LNCAP (cell line): ENCODE data around the gene CNN2.

Experiments
- CTCF ChIP-seq: fragments of 450-650 bp; IDR thresholded peaks from 2 replicates; pipeline ENCODE4 v1.5.1; 2017; ENCODE audit warnings: mild to moderate bottlenecking

The CNN2 gene

DNA sequence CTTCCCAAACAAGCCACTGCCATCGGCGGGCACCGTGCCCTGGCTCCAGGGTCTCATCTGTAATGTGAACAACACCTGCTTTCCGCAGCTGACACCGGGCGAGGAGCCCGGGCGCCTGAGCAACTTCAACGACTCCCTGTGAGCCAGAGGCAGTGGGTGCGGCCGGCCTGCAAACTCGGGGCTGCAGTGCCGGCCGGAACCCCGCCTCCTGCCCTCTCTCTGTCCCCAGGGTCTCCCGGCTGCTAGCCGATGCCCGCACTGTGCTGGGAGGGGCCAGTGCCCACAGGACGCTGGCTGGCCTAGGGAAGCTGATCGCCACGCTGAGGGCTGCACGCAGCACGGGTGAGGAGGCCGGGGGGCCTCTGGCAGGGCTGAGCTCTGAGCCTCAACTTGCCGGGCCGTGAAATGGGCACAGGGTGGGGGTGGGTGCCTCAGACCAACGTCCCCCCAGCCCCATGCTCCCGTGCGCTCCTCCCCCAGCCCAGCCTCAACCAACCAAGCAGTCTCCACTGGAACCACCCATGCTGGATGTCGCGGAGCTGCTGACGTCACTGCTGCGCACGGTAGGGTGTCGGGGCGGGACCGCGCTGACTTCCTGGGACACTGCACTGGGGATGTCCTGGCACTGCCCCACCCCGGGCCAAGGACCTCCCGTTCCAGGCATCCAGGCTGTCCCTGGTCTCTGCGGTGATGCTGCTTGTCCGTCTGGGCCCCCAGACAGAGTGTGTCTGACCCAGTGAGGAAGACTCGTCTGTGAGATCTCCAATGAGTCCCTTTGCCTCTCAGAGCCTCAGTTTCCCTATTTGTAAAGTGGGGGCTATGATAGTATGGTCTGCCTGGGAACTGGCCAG lies 15.7 kb downstream of the CNN2 start:
- no peak for TF ChIP-seq CTCF

DNA sequence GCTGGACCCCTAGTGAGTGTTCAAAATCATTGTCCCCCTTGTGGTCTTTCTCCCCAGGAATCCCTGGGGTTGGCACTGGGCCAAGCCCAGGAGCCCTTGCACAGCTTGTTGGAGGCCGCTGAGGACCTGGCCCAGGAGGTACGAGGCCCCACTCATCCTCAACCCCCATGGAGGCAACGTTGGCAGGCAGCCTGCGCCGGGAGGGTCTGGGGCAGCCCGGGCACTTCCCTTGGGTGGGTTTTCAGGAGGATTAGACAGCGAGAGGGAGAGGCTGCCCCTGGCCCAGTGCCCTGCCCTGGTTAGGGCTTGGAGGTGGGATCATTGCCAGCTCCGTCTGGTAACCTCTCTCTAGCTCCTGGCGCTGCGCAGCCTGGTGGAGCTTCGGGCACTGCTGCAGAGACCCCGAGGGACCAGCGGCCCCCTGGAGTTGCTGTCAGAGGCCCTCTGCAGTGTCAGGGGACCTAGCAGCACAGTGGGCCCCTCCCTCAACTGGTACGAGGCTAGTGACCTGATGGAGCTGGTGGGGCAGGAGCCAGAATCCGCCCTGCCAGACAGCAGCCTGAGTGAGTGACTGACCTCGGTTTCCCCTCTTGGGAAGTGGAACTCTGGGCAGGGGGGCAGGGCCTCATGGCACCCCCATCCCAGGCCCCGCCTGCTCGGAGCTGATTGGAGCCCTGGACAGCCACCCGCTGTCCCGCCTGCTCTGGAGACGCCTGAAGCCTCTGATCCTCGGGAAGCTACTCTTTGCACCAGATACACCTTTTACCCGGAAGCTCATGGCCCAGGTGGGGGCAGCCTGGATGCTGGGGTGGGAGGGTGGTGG lies 16.5 kb downstream of the CNN2 start:
- TF ChIP-seq CTCF: no peak

- no peak for TF ChIP-seq CTCF
Measured at GRCh38 chr19:1045247-1045603, 18.8 kb downstream of the CNN2 start.

DNA sequence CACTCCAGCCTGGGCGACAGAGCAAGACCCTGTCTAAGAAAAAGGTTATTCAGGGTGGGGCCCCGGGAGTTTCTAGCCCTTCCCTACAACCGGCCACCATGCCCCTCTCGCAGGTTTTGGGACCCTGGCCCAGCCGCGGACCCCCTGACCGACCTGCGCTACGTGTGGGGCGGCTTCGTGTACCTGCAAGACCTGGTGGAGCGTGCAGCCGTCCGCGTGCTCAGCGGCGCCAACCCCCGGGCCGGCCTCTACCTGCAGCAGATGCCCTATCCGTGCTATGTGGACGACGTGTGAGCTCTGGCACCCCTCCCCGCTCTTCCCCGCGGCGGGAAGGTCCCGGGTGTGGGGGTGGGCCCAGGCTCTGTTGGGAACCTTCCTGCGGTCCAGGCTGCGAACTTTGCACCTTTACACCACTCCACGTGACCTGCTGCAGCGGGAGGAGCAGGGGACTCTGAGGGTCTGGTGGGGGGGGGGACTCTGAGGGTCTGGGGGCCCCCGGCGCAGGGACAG lies 19.8 kb downstream of the CNN2 start:
- no peak for TF ChIP-seq CTCF

DNA sequence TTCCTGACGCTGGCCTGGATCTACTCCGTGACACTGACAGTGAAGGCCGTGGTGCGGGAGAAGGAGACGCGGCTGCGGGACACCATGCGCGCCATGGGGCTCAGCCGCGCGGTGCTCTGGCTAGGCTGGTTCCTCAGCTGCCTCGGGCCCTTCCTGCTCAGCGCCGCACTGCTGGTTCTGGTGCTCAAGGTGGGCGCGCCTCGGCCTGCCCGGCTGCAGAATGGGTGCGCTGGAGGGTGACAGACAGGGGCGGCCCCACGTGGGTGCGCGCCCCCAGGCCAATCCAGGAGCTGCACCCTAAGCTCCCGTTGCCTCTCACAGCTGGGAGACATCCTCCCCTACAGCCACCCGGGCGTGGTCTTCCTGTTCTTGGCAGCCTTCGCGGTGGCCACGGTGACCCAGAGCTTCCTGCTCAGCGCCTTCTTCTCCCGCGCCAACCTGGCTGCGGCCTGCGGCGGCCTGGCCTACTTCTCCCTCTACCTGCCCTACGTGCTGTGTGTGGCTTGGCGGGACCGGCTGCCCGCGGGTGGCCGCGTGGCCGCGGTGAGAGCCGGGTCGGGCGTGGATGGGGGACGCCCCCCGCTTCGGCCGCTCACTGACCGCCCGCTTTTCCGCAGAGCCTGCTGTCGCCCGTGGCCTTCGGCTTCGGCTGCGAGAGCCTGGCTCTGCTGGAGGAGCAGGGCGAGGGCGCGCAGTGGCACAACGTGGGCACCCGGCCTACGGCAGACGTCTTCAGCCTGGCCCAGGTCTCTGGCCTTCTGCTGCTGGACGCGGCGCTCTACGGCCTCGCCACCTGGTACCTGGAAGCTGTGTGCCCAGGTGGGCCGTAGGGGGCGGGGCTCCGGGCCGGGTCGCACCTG lies 20.7 kb downstream of the CNN2 start:
- no peak for TF ChIP-seq CTCF

- no peak for TF ChIP-seq CTCF
Measured at GRCh38 chr19:1047696-1048147, 21.3 kb downstream of the CNN2 start.

DNA sequence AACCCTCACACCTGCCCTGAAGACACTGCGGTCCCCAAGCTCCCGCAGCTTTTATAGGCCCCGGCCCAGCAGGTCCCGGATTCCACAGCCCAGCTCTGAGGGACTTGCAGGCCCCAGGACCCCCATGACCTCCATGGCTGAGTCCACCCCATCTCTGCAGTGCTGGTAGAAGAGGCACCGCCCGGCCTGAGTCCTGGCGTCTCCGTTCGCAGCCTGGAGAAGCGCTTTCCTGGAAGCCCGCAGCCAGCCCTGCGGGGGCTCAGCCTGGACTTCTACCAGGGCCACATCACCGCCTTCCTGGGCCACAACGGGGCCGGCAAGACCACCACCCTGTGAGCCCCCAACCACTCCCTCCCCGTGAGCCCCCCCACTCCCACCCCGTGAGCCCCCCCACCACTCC lies 22.7 kb downstream of the CNN2 start:
- TF ChIP-seq CTCF: no peak
